GM21723 (cell line): ENCODE measurements around the gene RPRD1B.
"Not testable (repeated sequence)": the region's sequence is repeated elsewhere in the genome, so short reads cannot be mapped to it uniquely, and the experiment has no call there.

Experiments
- ATAC-seq: cut with Tn5 transposase; IDR thresholded peaks from one replicate; pipeline ENCODE4 v1.9.1; 2021; ENCODE audit warnings: mild to moderate bottlenecking, moderate library complexity; ENCODE audit not compliant: unreplicated experiment

Gene RPRD1B

GRCh38 chr20:38095017-38095686, 61.6 kb downstream of the RPRD1B start:
- ATAC-seq = no peak

GRCh38 chr20:38098952-38099351, 65.4 kb downstream of the RPRD1B start:
- no peak for ATAC-seq

- ATAC-seq = not testable (repeated sequence)
These were observed 68.7 kb downstream of the RPRD1B start for GRCh38 chr20:38102206-38102605.

- ATAC-seq = no peak
These were observed 70.7 kb downstream of the RPRD1B start for GRCh38 chr20:38104285-38104684.

GRCh38 chr20:38106461-38106860, 72.9 kb downstream of the RPRD1B start:
- ATAC-seq = no peak

GRCh38 chr20:38107386-38107785, 73.8 kb downstream of the RPRD1B start:
- ATAC-seq = not testable (repeated sequence)

GRCh38 chr20:38107916-38108315, 74.4 kb downstream of the RPRD1B start:
- not testable (repeated sequence) for ATAC-seq

GRCh38 chr20:38108438-38108985, 75.0 kb downstream of the RPRD1B start:
- ATAC-seq = no peak

GRCh38 chr20:38108986-38109541, 75.5 kb downstream of the RPRD1B start:
- ATAC-seq = no peak

GRCh38 chr20:38109591-38110524, 76.3 kb downstream of the RPRD1B start:
- no peak for ATAC-seq

GRCh38 chr20:38110525-38111178, 77.1 kb downstream of the RPRD1B start:
- ATAC-seq = no peak

- no peak for ATAC-seq
These were observed 78.1 kb downstream of the RPRD1B start for GRCh38 chr20:38111366-38112232.

- no peak for ATAC-seq
These were observed 78.8 kb downstream of the RPRD1B start for GRCh38 chr20:38112261-38112929.

- ATAC-seq = no peak
These were observed 79.4 kb downstream of the RPRD1B start for GRCh38 chr20:38112930-38113294.

- ATAC-seq = no peak
These were observed 80.1 kb downstream of the RPRD1B start for GRCh38 chr20:38113401-38114325.

- no peak for ATAC-seq
These were observed 80.8 kb downstream of the RPRD1B start for GRCh38 chr20:38114353-38114791.

- no peak for ATAC-seq
These were observed 81.7 kb downstream of the RPRD1B start for GRCh38 chr20:38115205-38115604.

- ATAC-seq = no peak
These were observed 82.3 kb downstream of the RPRD1B start for GRCh38 chr20:38115896-38116295.
